Activated T-cell treated with anti-CD3 and anti-CD28 coated beads, Interleukin-2, amount 50 U/mL, for 4 hours (primary cell): Measurements from ENCODE around the gene SREBF2. TPM values are rescaled to one million over a fixed set of nuclear protein-coding genes. Genes with fewer than 3 reads are reported as not detected.
A peak's percentile ranks its signal among the peaks of the same experiment; 100 is the strongest.

Experiments used
- ATAC-seq, 2 donors: fragments of 200-7000 bp; cut with Tn5 transposase; one replicate each; pipeline ENCODE4 v1.10.0; 2021
- DNase-seq: peaks from one replicate; pipeline ENCODE4 v3.0.0-alpha.2; 2020
- H3K27me3 Mint-ChIP-seq: one replicate; pipeline ENCODE4 v1.8.0; 2021; ENCODE audit warnings: low read depth, mixed read lengths
- H3K36me3 Mint-ChIP-seq: one replicate; pipeline ENCODE4 v1.8.0; 2022; ENCODE audit warnings: mixed read lengths; ENCODE audit not compliant: insufficient read depth
- H3K4me1 Mint-ChIP-seq: one replicate; pipeline ENCODE4 v1.8.0; 2021; ENCODE audit warnings: low read depth, mixed read lengths
- H3K4me3 Mint-ChIP-seq: one replicate; pipeline ENCODE4 v1.8.0; 2021; ENCODE audit warnings: mild to moderate bottlenecking, moderate library complexity, mixed read lengths
- H3K9me3 Mint-ChIP-seq: one replicate; pipeline ENCODE4 v1.8.0; 2021; ENCODE audit warnings: mixed read lengths
- total RNA-seq, 3 donors: library from RNA; stranded (reverse); gene quantifications; one replicate each; pipeline ENCODE4 v1.2.1, GENCODE V29; 2021

The SREBF2 gene
- total RNA-seq = 100 to 1,000 TPM; 123 to 178 (median 155) TPM

DNA sequence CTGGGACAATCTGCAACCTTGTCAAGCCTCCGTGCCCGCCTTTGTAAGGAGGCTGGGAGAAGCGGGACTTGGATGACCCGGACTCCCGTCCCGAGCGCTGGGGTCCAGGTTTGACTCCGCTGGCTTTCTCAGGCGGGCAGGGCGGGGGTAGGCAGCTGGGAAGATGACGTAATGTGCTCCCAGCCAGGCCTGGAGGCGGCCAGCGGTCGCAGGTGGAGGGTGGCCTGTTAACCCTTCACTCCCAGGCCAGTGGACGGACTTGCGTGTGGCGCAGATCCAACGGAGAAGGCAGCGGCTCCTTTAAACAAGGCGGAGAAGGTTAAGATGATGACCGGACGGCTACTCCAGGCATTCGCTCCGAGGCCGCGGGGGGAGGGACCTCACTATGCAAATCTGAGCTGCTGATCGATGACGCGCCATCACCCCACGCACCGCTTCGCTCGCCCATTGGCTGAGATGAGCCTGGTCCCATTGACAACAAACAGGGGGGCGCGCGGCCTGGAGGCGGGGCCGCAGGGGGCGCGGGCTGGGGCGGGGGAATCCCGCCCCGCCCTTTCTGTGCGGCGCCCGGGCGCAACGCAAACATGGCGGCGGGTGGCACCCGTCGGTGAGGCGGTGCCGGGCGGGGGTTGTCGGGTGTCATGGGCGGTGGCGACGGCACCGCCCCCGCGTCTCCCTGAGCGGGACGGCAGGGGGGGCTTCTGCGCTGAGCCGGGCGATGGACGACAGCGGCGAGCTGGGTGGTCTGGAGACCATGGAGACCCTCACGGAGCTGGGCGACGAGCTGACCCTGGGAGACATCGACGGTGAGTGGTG is at the start of gene SREBF2:
TSS of gene SREBF2 (plus strand) at position 553 of the 816 bp plus-strand sequence. CDS start at position 719, 166 bp downstream.
- Mint-ChIP-seq H3K9me3 (no peaks in the 10 kb centered on the region), H3K27me3 (no peaks in the 10 kb centered on the region), H3K4me3 (peak within 1 kb of the TSS; percentile 97), H3K36me3 (peaks cover 23% of the 10 kb centered on the region), H3K4me1 (peaks cover 48% of the 10 kb centered on the region)
- ATAC-seq (peak; percentile 90 to 92), DNase-seq (peak; percentile 99)

DNA sequence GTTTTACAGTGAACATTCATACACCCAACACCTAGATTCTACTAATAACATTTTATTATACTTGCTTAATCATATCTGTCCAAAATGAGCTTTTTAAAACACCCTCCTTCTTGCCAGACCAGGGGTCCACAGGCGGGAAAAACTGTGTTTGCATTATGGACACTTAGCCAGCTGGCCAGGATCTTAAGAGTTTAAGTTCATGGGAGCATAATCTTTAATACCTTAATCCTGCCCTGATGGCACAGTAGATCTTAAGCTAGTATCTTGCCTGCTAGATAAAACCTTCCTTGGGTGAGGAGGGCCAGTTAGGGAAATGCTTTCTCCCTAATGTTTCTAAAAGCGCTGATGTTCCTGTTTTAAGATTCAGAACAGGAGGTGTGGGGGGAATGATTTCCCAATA is 45.6 kb upstream of the SREBF2 start:
- H3K9me3 Mint-ChIP-seq = no peaks in the 10 kb centered on the region
- no peak for ATAC-seq
- H3K4me1 Mint-ChIP-seq = peaks cover 35% of the 10 kb centered on the region
- H3K4me3 Mint-ChIP-seq = no peak overlapping the region
- no peaks in the 10 kb centered on the region for H3K27me3 Mint-ChIP-seq
- peaks cover 11% of the 10 kb centered on the region for H3K36me3 Mint-ChIP-seq
- DNase-seq = no peak

DNA sequence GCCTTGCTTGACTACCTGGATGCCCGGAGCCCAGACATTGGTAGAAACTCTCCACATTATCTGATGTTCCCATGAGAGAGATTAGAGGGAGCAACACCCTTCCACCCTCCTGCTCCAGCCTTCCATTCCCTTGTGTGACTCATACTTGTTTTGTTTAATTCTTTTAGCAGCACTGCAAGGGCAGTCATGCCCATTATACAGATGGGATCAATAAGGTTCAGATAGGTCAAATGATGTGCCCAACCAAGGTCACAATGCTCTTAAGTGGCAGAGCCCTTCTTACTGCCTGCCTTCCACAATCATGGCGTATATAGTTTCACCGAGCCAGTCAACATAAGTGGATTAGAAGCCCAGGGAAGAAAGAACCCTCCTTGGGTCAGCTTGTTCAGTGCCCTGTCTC is 39.0 kb upstream of the SREBF2 start:
- ATAC-seq (no peak), DNase-seq (no peak)
- Mint-ChIP-seq H3K4me1 (no peaks in the 10 kb centered on the region), H3K36me3 (peaks cover 31% of the 10 kb centered on the region), H3K9me3 (no peaks in the 10 kb centered on the region), H3K27me3 (no peaks in the 10 kb centered on the region), H3K4me3 (no peak overlapping the region)

DNA sequence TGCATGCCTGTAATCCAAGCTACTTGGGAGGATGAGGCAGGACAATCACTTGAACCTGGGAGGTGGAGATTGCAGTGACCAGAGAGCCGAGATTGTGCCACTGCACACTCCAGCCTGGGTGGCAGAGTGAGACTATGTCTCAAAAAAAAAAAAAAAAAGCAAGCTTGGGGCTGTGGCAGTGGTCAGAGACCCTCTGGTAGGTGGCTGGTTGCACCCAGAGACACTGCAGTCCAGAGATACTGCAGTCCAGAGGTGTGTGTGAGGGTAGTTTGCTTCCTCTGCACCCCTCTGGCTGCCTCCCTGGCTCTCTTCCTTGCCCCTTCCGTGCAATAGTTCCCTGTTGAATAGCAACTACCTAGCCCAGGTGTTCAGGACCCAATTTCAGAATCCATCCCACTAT is 34.2 kb upstream of the SREBF2 start:
- H3K27me3 Mint-ChIP-seq = no peaks in the 10 kb centered on the region
- DNase-seq = no peak
- peak overlapping the region; percentile 96 for H3K4me3 Mint-ChIP-seq
- H3K4me1 Mint-ChIP-seq = peaks cover 25% of the 10 kb centered on the region
- peaks cover 16% of the 10 kb centered on the region for H3K36me3 Mint-ChIP-seq
- H3K9me3 Mint-ChIP-seq = no peaks in the 10 kb centered on the region
- ATAC-seq = no peak

DNA sequence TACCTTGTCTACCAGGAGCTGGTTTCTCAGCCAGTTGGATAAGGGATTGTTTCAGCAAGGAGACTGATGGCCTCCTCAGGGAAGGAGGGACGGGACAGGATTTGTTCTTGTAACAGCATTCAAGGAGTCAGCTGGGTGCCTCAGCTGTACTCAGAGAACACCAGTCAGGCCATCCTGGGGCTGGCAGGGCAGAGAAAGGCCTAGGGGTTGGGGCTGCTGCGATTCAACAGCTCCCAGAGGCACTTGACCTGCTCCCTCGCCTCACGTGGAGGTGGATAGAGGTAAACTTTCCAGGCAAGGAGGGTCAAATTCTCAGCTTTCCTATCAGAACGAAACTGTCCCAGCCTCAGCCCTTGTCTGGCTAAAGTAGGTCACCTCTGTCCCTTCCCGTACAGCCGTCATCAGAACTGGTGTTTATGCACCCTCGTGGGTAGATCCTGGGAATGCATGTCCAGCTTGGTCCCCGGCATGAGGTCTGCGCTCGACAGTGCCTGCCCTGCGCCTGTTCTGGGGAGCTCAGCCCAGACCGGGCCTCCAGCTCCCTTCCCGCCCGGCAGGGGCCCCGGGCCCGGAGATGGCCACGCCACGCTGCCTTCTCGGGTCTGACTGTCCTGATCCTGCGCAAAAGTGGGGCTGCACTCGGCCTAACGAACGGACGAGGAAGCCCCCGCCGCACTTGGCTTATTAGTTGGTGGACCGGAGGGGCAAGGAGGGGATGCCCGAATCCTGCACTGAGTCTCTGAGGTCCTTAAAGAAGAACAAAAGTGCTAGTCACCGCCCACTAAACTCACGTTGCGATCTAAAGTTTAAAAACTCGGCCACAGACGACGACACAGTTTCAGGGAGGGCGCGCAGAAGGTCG is 33.2 kb upstream of the SREBF2 start:
- H3K36me3 Mint-ChIP-seq = peaks cover 7% of the 10 kb centered on the region
- H3K4me1 Mint-ChIP-seq = peaks cover 35% of the 10 kb centered on the region
- DNase-seq = no peak
- ATAC-seq = peak; percentile 20 to 37
- no peaks in the 10 kb centered on the region for H3K9me3 Mint-ChIP-seq
- peak overlapping the region; percentile 96 for H3K4me3 Mint-ChIP-seq
- H3K27me3 Mint-ChIP-seq = no peaks in the 10 kb centered on the region

DNA sequence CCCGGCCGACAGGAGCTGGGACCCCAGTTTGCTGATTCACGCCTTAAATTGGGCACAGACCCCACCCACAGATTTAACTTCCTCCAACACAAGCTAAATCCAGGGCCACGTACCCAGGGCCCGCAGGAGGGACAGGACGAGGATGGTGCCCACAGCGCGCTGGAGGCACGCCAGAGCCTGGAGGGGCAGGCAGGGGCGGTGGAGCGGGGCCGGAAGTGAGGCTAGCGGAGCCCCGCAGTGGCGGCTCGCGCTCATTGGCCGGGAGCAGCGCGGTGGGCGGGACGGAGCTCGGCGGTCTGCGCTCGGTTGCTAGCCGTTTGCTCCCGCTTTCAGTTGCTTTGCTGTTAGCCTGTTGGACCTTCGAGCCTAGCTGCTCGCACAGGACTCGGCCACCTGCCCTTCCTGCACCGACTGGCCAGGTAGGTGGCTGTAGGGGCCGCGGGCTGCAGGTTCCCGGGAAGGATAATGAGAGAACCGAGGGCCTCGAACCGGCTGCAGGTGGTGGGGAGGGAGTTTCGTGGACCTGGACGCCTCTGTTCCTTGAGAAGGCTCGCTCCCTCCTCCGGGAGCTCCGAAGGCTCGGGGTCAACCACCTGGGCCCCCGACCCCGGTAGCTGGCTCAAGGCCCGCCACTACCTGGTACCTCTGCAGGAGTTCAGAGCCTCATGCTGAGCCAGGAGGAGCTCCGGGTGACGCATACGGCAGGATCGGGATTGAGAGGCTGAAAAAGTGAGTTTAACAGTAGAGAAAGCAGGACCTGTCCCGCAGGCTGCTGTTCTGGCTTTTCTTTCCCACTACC is 32.4 kb upstream of the SREBF2 start, which contains the start of gene CCDC134:
TSS of gene CCDC134 (plus strand) at position 332 of the 799 bp plus-strand sequence. CDS start 8,212 bp downstream, outside the sequence.
- DNase-seq (peak; percentile 85), ATAC-seq (peak; percentile 98 to 99)
- peak within 1 kb of the TSS; percentile 96 for H3K4me3 Mint-ChIP-seq
- peaks cover 38% of the 10 kb centered on the region for H3K4me1 Mint-ChIP-seq
- no peaks in the 10 kb centered on the region for H3K9me3 Mint-ChIP-seq
- H3K27me3 Mint-ChIP-seq = no peaks in the 10 kb centered on the region
- peaks cover 3% of the 10 kb centered on the region for H3K36me3 Mint-ChIP-seq

DNA sequence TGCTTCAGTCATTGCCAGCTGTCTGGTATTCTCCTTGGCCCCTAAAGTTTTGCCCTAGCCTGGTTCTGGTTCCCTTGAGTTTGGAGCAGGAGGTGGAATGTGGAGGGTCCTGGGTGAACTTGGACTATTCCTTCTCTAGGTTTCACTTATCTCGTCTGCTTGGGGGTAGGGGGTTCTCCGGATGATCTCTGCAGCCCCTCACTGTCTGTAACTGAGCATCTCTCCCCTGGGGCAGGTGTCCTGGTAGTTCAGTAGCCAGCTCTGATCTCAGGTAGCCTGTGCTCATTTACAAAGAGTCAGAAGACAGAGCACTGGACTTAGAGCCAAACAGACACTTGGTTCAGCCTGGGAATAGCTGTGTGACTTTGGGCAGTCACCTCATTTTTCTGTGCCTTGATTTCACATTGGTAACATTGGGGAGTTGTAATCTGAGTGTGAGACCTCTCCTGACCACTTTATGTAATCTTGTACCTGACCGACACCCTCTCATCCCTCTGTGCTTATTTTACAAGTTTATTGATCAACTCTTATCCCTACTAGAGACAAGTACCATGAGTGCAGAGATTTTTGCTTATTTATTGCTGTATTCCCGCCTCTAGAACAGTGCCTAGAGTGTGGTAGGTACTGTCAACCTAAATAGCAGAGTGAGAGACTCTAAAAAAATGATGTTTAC is 31.6 kb upstream of the SREBF2 start:
- ATAC-seq (no peak), DNase-seq (no peak)
- peaks cover 3% of the 10 kb centered on the region for H3K36me3 Mint-ChIP-seq
- peak overlapping the region; percentile 96 for H3K4me3 Mint-ChIP-seq
- no peaks in the 10 kb centered on the region for H3K27me3 Mint-ChIP-seq
- H3K4me1 Mint-ChIP-seq = peaks cover 38% of the 10 kb centered on the region
- H3K9me3 Mint-ChIP-seq = no peaks in the 10 kb centered on the region

DNA sequence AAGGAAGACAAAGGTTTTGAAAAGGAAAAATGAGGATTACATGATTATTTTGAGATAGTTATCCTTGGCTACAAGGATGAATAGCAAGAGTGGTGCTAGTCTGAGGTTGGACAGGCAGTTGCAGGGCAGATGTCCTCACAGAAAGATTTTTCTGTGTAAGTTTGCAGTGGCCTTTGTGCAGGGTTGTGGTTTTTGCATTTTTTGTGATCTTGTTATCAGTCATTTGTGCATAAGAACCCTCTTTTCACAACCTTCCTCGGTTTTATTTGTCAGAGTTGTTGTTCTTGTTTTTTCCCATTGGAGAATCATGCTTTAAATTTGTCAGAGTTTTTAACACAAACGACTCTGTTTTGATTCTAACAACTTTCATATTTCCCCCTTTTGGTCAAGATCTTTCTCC is 31.0 kb upstream of the SREBF2 start:
- DNase-seq = no peak
- Mint-ChIP-seq H3K4me1 (peaks cover 38% of the 10 kb centered on the region), H3K4me3 (peak overlapping the region; percentile 96), H3K9me3 (no peaks in the 10 kb centered on the region), H3K36me3 (peaks cover 3% of the 10 kb centered on the region), H3K27me3 (no peaks in the 10 kb centered on the region)
- no peak for ATAC-seq

DNA sequence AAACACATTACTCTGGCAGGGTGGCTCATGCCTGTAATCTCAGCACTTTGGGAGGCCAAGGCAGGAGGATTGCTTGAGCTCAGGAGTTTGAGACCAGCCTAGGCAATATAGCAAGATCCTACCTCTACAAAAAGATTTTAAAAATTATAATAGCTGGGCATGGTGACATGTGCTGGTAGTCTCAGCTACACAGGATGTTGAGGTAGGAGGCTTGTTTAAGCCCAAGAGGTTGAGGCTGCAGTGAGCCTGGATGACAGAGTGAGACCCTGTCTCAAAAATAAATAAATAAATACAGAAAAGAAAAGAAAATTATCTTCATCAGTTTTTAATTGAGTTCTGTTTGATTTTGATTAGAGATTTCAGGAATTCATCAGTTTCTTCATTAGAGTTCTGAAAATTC is 27.3 kb upstream of the SREBF2 start:
- H3K36me3 Mint-ChIP-seq = peaks cover 15% of the 10 kb centered on the region

DNA sequence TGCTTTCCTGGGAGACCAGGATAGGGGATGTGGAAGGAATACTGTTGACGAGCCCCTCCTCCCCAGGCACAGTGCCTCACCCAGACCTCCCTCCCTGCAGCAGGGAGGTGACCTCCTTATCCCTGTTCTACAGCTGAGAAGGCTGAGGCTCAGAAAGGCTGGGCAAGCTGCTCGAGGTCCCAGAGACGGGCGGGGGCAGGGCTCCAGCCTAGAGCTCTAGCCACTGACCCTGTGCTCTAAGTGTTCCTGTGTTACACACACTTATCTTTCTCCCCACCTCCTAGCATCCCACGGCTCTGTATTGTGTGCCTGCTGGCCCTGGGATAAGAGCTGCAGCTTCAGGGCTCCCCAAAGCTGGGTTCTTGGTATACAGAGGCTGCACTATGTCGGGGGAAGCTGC is 24.5 kb upstream of the SREBF2 start:
- Mint-ChIP-seq H3K9me3 (no peaks in the 10 kb centered on the region), H3K27me3 (no peaks in the 10 kb centered on the region), H3K36me3 (peaks cover 18% of the 10 kb centered on the region), H3K4me1 (peaks cover 13% of the 10 kb centered on the region), H3K4me3 (no peak overlapping the region)
- DNase-seq (no peak), ATAC-seq (no peak)

More for the DNA sequence above, 27.3 kb upstream of the SREBF2 start:
- DNase-seq (no peak), ATAC-seq (no peak)
- Mint-ChIP-seq H3K4me3 (no peak overlapping the region), H3K27me3 (no peaks in the 10 kb centered on the region), H3K9me3 (no peaks in the 10 kb centered on the region), H3K4me1 (peaks cover 28% of the 10 kb centered on the region)

DNA sequence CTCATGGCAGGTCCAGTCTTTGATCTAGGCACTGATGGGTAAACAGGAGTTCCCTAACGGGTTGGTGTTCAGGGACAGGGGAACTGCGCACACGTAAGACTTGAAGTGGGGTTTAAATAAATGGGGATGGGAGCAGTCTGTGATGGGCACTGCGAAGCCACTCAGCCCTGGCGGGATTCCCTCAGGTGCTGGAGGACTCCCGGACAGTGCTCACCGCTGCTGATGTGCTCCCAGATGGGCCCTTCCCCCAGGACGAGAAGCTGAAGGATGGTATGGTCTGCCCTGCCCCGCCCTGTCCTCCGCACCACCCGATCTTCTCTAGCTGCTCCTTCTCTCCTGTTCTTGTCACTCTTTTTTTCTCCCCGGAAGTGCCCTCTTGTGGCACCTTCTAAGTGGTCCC is 22.9 kb upstream of the SREBF2 start:
- H3K36me3 Mint-ChIP-seq = peaks cover 18% of the 10 kb centered on the region

DNA sequence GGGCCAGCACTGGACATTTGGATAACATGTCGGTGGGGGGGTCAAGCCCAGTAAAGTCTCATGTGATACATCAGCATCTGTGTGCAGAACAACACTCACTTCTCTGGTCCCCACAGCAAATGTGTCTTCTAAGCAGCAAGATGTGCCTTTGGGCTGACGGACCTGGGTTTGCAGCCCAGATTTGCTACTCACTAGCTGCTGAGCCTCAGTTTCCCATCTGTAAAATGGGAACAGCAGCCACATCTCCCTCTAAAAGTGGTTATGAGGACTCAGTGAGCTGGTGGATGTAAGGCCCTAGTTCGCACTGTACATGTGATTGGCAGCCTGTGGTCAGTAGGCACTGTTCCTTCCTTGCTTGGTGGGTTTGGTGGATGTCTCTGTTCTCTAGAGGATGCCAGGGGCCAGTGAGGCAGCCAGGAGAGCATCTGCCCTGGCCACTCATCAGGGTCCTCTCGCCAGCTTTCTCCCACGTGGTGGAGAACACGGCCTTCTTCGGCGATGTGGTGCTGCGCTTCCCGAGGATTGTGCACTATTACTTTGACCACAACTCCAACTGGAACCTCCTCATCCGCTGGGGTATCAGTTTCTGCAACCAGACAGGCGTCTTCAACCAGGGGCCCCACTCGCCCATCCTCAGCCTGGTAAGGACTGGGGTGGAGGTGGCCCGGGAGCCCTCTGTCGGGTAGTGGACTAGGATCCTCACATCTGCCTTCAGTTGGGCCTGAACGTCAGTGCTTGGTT is 19.9 kb upstream of the SREBF2 start:
- Mint-ChIP-seq H3K36me3 (peaks cover 24% of the 10 kb centered on the region), H3K4me3 (no peak overlapping the region)
- no peak for DNase-seq

More for the DNA sequence above, 22.9 kb upstream of the SREBF2 start:
- H3K4me1 Mint-ChIP-seq = peaks cover 1% of the 10 kb centered on the region
- ATAC-seq = no peak
- H3K9me3 Mint-ChIP-seq = no peaks in the 10 kb centered on the region
- H3K4me3 Mint-ChIP-seq = no peak overlapping the region
- DNase-seq = no peak
- H3K27me3 Mint-ChIP-seq = no peaks in the 10 kb centered on the region

More for the DNA sequence above, 19.9 kb upstream of the SREBF2 start:
- Mint-ChIP-seq H3K9me3 (no peaks in the 10 kb centered on the region), H3K4me1 (no peaks in the 10 kb centered on the region), H3K27me3 (no peaks in the 10 kb centered on the region)
- ATAC-seq = no peak
